ENCODE results near the gene KAT8.

KAT8 gene

DNA sequence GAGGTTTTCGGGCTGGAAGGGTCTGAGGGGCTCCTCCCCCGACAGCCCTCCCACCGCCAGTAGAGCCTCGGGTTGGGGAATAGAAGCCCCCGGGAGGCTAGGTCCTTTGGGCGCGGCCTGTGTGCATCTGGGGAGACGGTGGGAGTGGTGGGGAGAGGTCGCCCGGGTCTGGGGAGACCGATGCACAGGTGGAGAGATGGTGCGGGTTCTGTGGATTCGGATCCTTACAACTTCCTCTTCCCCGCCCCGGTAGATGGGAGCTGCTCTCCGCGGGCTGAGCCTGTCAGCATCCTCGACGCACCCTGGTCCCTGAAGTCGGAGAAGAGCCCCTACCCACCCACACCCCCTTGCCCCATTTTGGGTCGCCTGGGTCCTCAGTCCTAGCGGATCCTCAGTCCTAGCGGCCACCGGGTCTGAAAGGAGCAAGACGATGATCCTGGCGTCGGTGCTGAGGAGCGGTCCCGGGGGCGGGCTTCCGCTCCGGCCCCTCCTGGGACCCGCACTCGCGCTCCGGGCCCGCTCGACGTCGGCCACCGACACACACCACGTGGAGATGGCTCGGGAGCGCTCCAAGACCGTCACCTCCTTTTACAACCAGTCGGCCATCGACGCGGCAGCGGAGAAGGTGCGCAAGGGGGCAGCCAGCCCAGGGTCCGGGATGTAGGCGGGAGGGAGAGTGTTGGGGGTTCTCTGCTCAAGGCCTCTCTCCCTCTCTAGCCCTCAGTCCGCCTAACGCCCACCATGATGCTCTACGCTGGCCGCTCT lies 8.5 kb upstream of the KAT8 start:
- DNase-seq, result no peak

GRCh38 chr16:31109622-31110021 lies 7.8 kb upstream of the KAT8 start:
- DNase-seq, result no peak

GRCh38 chr16:31110106-31111034 lies 7.1 kb upstream of the KAT8 start:
- DNase-seq, result no peak

DNA sequence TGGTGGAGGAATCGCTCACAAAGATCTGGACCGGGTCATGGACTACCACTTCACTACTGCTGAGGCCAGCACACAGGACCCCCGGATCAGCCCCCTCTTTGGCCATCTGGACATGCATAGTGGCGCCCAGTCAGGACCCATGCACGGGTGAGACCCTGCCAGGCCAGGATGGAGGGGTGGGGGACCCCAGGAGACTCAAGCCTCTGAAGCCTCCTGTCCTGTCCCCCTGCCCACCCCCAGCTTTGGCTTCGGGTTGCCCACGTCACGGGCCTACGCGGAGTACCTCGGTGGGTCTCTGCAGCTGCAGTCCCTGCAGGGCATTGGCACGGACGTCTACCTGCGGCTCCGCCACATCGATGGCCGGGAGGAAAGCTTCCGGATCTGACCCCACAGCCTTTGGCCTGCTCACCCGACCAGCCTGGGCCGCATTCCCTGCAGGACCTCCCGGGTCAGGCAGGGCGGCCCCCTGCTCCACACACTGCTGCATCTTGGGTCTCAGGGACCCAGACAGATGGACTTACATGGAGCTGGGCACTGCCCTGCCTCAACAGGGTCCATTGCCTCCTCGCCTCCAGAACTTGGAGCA lies 5.5 kb upstream of the KAT8 start:
- DNase-seq, result no peak

DNA sequence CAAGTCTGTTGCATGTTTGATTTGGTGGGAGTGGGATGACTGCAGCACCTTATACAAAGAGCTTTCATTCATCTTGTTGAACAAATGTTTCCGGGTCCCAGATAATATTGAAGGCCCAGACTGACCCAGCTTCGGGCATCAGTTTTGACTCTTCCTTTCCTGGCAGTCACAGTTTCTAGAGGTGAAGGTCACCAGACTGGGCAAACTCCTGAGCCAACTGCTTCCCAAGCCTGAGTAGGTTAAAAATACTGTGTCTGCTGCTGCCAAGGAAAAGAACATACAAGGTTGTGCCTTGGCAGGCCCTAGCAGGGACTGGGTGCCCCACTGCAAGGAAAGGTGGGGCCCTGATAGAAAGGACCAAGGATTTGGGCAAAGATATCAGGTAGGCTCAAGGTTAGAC lies 4.8 kb upstream of the KAT8 start:
- DNase-seq, result no peak

DNA sequence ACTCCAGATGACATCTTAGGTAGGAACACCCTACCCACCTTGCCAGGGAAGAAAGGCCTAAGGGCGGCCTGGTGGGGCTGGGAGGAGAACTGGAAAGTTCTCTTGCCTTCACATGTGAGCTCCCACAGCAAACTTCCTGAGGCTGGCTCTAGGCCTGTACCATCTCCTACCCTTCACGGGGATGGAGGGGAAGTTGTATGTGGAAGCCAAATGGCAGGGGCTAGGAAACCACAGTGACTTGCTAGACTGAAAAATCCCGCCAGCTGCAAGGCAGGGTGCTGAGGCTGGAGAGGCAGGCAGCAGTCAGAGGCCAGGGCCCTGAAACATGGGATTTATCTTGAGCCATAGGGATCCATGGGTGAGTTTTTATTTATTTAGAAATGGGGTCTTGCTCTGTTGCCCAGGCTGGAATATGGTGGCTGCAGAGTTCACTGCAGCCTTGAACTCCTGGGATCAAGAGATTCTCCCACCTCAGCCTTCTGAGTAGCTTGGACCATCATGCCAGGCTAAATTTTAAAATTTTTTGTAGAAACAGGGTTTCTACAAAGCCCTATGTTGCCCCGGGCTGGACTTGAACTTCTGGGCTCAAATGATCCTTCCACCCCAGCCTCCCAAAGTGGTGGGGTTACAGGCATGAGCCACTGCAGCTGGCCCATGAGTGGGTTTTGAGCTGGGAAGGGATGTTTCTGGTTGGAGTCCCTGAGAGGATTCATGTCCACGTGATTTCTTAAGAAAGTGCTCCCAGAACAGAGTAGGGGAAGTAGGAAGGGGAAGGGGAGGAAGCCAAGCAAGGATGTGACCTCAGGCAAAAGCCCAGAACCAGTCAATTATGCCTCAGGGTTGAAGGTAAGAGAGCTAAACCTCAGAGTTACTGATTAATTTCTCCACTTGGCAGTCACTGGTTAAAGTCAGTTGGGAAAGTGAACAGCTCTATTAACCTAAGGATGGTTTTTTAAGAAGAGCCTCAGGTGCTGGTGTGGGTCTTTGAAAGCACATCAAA lies 4.0 kb upstream of the KAT8 start:
- DNase-seq, result no peak

DNA sequence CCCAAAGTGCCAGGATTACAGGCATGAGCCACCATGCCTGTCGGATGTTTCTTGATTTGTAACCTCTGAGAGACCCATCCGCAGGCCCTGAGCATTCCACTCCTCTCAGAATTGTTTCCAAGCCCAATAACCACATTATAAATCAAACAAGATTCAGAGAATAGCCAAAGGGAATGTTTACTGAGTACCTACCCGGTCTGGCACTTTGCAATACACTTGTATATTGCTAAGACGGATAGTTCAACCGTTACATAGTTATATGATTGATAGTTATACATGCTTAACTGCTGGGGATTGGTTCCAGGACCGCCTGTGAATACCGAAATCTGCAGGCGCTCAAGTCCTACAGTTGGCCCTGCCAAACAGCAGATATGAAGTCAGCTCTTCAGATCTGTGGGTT lies 3.0 kb upstream of the KAT8 start:
- no peak for DNase-seq

DNA sequence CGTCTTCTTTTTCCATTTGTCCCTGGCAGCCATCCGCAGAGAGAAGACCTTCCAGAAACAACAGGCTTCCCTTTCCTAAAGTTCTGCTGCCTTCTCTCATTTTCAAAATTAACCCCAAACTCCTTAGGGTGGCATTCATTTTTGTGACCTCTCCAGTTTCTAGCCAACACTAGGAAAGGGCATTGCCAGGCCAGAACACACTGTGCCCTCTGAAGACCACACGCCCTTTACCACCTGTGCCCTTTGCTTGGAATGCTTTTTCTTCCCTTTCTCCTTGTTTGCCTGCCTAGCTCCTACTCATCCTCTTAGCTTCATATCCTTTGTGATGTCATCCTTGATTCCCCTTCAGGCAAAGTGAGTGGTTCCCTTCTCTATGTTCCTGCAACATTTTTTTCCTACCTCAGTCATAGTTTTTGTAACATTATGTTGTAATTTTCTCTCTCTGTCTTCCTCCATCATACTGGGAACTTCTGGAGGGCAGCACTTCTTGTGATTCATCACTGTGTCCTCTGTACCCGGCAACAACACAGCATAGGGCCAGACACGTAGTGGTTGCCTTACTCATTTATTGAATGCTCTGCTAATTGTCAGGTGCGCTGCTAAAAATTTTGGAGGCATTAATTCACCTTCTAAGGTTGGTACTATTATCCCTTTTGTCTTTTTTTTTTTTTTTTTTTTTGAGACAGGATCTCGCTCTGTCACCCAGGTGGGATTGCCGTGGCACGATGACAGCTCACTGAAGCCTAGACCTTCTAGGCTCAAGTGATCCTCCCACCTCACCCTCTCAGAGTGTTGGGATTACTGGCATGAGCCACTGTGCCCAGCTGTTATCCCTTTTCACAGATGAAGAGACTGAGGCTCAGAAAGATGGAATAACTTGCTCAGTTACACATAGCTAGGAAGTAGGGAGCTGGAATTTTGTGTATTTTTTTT lies 1.0 kb downstream of the KAT8 start:
- DNase-seq, result no peak

DNA sequence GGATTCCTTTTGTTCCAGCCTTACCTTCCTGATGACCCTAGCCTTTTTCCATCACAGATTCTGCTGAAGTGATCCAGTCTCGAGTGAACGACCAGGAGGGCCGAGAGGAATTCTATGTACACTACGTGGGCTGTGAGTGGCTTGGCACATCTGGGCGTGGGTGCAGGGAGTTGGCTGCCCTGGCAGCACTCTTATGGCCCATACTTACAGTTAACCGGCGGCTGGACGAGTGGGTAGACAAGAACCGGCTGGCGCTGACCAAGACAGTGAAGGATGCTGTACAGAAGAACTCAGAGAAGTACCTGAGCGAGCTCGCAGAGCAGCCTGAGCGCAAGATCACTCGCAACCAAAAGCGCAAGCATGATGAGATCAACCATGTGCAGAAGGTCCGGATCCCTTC lies 2.7 kb downstream of the KAT8 start:
- no peak for DNase-seq

GRCh38 chr16:31125844-31126243 lies 8.4 kb downstream of the KAT8 start:
- no peak for DNase-seq

- DNase-seq, result no peak
These were observed 9.7 kb downstream of the KAT8 start for GRCh38 chr16:31127182-31127581.

DNA sequence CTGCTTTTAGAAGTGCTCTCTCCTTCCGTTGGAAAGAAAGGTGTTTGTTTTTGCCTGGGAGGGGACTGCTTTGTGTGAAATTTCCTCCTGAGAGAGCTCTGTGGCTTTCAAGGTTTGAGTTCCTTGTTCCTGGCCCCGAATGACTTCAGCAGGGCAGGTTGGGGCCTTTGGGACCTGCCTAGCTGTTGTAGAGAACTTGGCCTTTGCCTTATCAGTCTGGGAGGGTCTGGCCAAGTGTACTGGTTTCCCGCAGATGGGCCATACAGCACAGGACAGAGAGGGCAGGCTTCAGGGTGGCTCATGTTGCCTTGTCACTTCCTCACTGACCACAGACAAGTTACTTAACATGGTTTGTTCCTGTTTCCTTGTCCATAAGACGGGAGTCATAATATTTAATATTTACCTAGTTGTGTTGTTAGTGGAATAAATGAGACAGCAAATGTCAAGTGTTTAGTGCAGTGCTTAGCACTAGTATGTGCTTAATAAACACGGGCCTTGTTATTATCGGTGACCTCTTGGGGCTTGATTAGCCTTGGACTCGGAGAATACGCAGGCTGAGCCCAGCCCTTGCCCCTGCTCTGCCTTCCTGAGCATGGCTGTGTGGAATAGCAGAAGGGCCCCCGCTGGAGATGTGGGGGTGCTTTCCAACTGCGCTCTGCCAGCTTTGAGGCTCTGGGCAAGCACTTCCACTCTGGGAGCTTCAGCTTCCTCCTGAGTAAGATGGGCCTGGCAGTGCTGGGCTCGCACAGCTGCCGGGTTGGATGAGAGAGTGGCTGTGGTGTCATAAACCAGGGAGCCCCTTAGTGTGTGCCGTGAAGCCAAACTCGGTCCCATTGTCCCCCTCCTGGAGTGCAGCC lies 11.5 kb downstream of the KAT8 start:
- peak; percentile 47 for DNase-seq

GRCh38 chr16:31129568-31130335 lies 12.3 kb downstream of the KAT8 start:
- no peak for DNase-seq

- no peak for DNase-seq
These were observed 12.9 kb downstream of the KAT8 start for GRCh38 chr16:31130336-31130891.

- DNase-seq, result no peak
These were observed 13.4 kb downstream of the KAT8 start for GRCh38 chr16:31130899-31131298.

DNA sequence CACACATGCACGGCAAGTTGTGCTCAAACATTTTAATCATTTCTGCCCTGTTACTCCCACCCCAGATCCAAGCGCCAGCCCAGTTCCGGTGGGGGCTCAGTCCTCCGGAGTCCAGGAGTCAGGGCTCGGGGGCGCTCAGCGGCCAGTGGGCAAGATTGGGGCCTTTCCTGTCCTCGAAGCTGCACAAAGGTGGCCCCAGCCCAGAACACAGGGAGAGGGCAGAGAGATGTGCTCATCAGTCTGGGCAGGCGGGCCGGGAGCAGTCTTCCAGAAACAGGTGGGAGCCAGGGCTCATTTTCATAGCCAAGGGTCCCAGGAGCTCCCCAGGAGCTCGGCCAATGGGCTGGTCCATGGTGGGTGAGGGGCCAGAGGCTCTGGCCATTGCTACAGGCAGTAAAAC lies 14.0 kb downstream of the KAT8 start:
- no peak for DNase-seq

- no peak for DNase-seq
These were observed 14.4 kb downstream of the KAT8 start for GRCh38 chr16:31131841-31132271.

- no peak for DNase-seq
These were observed 15.0 kb downstream of the KAT8 start for GRCh38 chr16:31132303-31132979.

All from SIG-M5 (cell line).